K562 (cell line): ENCODE data around the gene C3. TPM values are rescaled to one million over a fixed set of nuclear protein-coding genes. Genes with fewer than 3 reads are reported as not detected.

Experiments
- CXXC5 ChIP-seq: fragments of 250-450 bp; sonication (Bioruptor Pico); IDR thresholded peaks from 2 replicates; pipeline ENCODE4 v1.8.0; 2022; ENCODE audit warnings: inconsistent platforms, mild to moderate bottlenecking, moderate library complexity
- GABPB1 ChIP-seq: sonication (generic); formaldehyde crosslinking; IDR thresholded peaks from 2 replicates; pipeline ENCODE4 v1.8.0; 2022; ENCODE audit warnings: mild to moderate bottlenecking, missing genetic modification reagents
- GABPB2 ChIP-seq: fragments of 250-450 bp; sonication (Bioruptor Pico); conservative IDR thresholded peaks from 2 replicates; pipeline ENCODE4 v1.5.1; 2021; ENCODE audit warnings: mild to moderate bottlenecking
- HDAC8 ChIP-seq: fragments of 450-650 bp; IDR thresholded peaks from 2 replicates; pipeline ENCODE4 v1.6.1; 2016; ENCODE audit warnings: mild to moderate bottlenecking, missing genetic modification characterization, moderate library complexity, missing compliant biosample characterization
- NCOA1 ChIP-seq: fragments of 450-650 bp; IDR thresholded peaks from 2 replicates; pipeline ENCODE4 v1.6.1; 2016; ENCODE audit warnings: low read depth
- RB1 ChIP-seq: fragments of 450-650 bp; IDR thresholded peaks from 2 replicates; pipeline ENCODE4 v1.6.1; 2017; ENCODE audit warnings: low read depth, mild to moderate bottlenecking
- RCOR1 ChIP-seq, 2 experiments: IDR thresholded peaks; 2 replicates each; pipeline ENCODE4 v1.6.1; 2012; ENCODE audit warnings: low read depth in 2 of 2, low read length in 2 of 2, borderline replicate concordance in 1 of 2, improper control_type of control experiment in 1 of 2
- TFAM ChIP-seq: fragments of 250-450 bp; sonication (Bioruptor Pico); conservative IDR thresholded peaks from 2 replicates; pipeline ENCODE4 v1.5.0; 2021; ENCODE audit warnings: mild to moderate bottlenecking, moderate library complexity
- TSC22D4 ChIP-seq: fragments of 450-650 bp; IDR thresholded peaks from 2 replicates; pipeline ENCODE4 v1.6.1; 2016; ENCODE audit warnings: missing genetic modification characterization, missing biosample characterization, control low read depth
- USF2 ChIP-seq: sonication (generic); formaldehyde crosslinking; IDR thresholded peaks from 2 replicates; pipeline ENCODE4 v1.5.0; 2020; ENCODE audit warnings: missing genetic modification reagents
- VEZF1 ChIP-seq: fragments of 200-800 bp; sonication (Bioruptor generic); IDR thresholded peaks from 2 replicates; pipeline ENCODE4 v1.6.1; 2017; ENCODE audit warnings: missing genetic modification characterization, missing compliant biosample characterization
- ZBTB11 ChIP-seq, 3 experiments: fragments of 200-800 bp in 1 of 3; fragments of 250-450 bp in 1 of 3; fragments of 450-650 bp in 1 of 3; sonication (Bioruptor Pico) in 1 of 3; sonication (Bioruptor generic) in 1 of 3; formaldehyde crosslinking in 1 of 3; IDR thresholded peaks; 2 replicates each; pipeline versions ENCODE4 v1.6.1 to v1.8.0; 2016 to 2022; ENCODE audit warnings: mild to moderate bottlenecking in 2 of 3, missing genetic modification characterization in 2 of 3, missing compliant biosample characterization in 1 of 3, moderate library complexity in 1 of 3
- ZKSCAN8 ChIP-seq: fragments of 200-800 bp; sonication (Bioruptor generic); IDR thresholded peaks from 2 replicates; pipeline ENCODE4 v1.6.1; 2016; ENCODE audit warnings: missing genetic modification characterization, missing compliant biosample characterization
- ZNF239 ChIP-seq: fragments of 250-450 bp; sonication (Bioruptor Pico); IDR thresholded peaks from 2 replicates; pipeline ENCODE4 v1.4.0; 2020; ENCODE audit warnings: mild to moderate bottlenecking
- ZNF311 ChIP-seq: fragments of 250-450 bp; sonication (Bioruptor Pico); IDR thresholded peaks from 2 replicates; pipeline ENCODE4 v1.4.0; 2020; ENCODE audit warnings: mild to moderate bottlenecking, moderate library complexity
- polyA plus RNA-seq, 8 experiments: library from polyadenylated mRNA; depleted of rRNA in 4 of 8; stranded (reverse) in 5 of 8; unstranded in 3 of 8; fragments of >200 nt; fragmentation: Nextera tagmentation in 2 of 8; fragmentation: Illumina TruSeq in 1 of 8; extraction: Ambion mirVana in 2 of 8; extraction: Trizol in 1 of 8; gene quantifications; 2 replicates each; pipeline versions ENCODE4 v1.2.1 to v1.2.3, GENCODE V29; 2011 to 2014; ENCODE audit warnings: inconsistent platforms in 1 of 8, missing spikeins in 1 of 8
- total RNA-seq, 7 experiments: library from RNA; depleted of rRNA in 6 of 7; stranded (reverse); fragments of >200 nt in 6 of 7; fragmentation: Illumina TruSeq in 2 of 7; extraction: Trizol in 2 of 7; gene quantifications; 2 replicates each; pipeline versions ENCODE4 v1.2.1 to v1.2.3, GENCODE V29; 2011 to 2021; ENCODE audit warnings: low replicate concordance in 1 of 7
- TF ChIP-seq, protein P1 (sequence below): fragments of 450-650 bp; formaldehyde crosslinking; IDR thresholded peaks from 2 replicates; pipeline ENCODE4 v1.4.0; 2020; ENCODE audit warnings: mild to moderate bottlenecking, moderate library complexity
- TF ChIP-seq, protein P2 (sequence below): fragments of 250-450 bp; sonication (Bioruptor Pico); IDR thresholded peaks from 2 replicates; pipeline ENCODE4 v1.9.0; 2021; ENCODE audit warnings: mild to moderate bottlenecking, inconsistent platforms

C3 gene
- total and polyA plus RNA-seq, 9 of the 15 experiments (the other 6 are each of a cell fraction or from before 2014, with no cell fraction given) = 0.59 to 10.6 (median 2.2) TPM

DNA sequence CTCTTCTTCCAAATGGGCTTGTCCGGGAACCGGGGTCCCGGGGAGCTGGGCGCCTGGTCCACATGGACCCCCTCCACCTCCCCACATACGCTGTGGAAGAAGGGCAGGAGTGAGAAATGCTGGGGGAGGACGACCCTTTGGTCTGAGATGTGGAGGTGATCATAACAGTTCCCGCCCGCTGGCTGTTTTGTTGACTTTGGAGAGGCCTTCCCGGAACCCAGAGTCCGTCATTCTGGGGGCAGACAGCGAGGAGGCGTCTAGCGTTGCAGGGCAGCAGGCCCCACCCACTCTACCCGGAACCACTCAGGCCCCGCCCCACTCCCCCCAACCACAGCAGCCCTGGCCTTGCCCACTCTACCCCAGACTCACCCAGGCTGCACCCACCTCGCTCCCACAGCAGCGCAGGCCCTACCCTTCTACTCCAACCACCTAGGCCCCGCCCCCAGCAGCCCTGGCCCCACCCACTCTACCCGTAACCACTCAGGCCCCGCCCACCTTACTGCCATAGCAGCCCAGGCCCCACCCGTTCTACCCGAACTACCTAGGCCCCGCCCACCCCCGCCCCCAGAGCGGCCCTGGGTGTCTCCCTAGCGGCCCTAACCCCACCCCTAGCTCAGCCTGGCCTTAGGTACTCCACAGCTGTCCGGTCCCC, 9.8 kb upstream of the C3 start (continued):
- TF ChIP-seq RCOR1 (IDR thresholded peaks at IDR 0.05; ENCODE audit: borderline replicate concordance in 1 of 2, low read depth in 2 of 2, low read length in 2 of 2) (0 out of 4 replicates have a peak, but pooled peaks of 1 of the 2 experiments have one; percentile 31), GABPB2 (CRISPR knock-in tag) (no peak), ZNF239 (CRISPR knock-in tag) (no peak), NCOA1 (no peak), ZKSCAN8 (CRISPR knock-in tag) (no peak), VEZF1 (CRISPR knock-in tag) (peak; percentile 77), ZNF311 (CRISPR knock-in tag) (no peak), ZBTB11 (CRISPR knock-in tag; IDR thresholded peaks at IDR 0.05) (0 out of 6 replicates have a peak, but pooled peaks of 1 of the 3 experiments have one; percentile 33), GABPB1 (CRISPR knock-in tag) (peak; percentile 43; the same call in 1 of the 2 replicates), RB1 (peak; percentile 45; the same call in 1 of the 2 replicates), USF2 (CRISPR knock-in tag) (no peak), TFAM (CRISPR knock-in tag) (no peak), TSC22D4 (no peak), CXXC5 (CRISPR knock-in tag) (0 out of 2 replicates have a peak, but pooled peaks have one; percentile 13), HDAC8 (no peak)
- TF ChIP-seq, protein P1, sequence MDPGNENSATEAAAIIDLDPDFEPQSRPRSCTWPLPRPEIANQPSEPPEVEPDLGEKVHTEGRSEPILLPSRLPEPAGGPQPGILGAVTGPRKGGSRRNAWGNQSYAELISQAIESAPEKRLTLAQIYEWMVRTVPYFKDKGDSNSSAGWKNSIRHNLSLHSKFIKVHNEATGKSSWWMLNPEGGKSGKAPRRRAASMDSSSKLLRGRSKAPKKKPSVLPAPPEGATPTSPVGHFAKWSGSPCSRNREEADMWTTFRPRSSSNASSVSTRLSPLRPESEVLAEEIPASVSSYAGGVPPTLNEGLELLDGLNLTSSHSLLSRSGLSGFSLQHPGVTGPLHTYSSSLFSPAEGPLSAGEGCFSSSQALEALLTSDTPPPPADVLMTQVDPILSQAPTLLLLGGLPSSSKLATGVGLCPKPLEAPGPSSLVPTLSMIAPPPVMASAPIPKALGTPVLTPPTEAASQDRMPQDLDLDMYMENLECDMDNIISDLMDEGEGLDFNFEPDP (CRISPR knock-in tag) = no peak
- TF ChIP-seq, protein P2, sequence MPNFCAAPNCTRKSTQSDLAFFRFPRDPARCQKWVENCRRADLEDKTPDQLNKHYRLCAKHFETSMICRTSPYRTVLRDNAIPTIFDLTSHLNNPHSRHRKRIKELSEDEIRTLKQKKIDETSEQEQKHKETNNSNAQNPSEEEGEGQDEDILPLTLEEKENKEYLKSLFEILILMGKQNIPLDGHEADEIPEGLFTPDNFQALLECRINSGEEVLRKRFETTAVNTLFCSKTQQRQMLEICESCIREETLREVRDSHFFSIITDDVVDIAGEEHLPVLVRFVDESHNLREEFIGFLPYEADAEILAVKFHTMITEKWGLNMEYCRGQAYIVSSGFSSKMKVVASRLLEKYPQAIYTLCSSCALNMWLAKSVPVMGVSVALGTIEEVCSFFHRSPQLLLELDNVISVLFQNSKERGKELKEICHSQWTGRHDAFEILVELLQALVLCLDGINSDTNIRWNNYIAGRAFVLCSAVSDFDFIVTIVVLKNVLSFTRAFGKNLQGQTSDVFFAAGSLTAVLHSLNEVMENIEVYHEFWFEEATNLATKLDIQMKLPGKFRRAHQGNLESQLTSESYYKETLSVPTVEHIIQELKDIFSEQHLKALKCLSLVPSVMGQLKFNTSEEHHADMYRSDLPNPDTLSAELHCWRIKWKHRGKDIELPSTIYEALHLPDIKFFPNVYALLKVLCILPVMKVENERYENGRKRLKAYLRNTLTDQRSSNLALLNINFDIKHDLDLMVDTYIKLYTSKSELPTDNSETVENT (CRISPR knock-in tag) = no peak
